Ramos (cell line): ENCODE measurements around the gene HEATR9.

Experiments used
- in situ Hi-C: fragments of 300-500 bp; cut with MboI; formaldehyde crosslinking; loops from one replicate; pipeline ENCODE4 v1.14.3; 2022; ENCODE audit warnings: low sequenced_read_pairs; ENCODE audit not compliant: unreplicated experiment

Gene HEATR9

DNA sequence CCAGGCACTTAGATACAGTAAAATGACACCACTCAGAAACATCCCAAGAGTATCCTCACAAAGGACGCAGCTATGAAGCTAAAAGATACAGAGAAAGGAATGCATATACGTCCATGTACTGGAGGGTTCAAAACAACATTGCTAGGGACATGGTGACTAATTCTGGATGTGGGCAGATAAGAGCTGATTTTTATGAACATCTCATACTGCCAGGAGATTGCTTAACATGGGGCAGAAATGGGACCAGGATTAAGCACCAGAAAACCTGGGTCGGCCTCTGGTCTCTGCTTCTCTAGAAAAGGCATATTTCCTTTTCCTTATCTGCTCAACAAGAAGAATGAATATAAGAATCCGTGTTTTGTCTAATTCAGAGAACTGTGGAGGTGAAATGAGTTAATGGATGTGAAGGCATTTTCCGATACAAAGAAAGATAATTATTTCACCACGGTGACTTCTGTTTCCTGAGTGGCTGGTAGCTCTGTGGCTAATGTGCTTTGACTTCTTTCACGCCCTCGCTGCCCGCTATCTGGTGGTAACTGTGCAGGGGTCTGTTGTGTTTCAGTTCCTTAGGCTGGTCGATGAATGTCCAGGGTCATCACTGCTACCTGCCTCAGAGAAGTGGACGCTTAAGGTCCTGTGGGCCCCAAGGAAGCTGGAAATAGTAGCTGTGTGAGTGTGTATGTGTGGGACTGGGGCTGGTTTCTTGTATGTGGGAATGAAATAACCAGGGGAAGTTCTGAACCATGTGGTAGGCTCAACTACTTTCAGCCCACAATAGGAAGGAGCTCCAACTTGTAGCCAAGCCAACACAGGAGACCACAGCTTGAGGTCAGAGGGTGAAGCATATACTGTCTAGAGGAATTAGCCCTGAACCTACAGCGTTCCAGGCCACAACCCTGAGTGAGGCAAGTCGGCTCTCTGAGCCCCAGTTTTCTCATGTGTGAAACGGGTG is 27.2 kb upstream of the HEATR9 start:
- in situ Hi-C loops: no loop called here

DNA sequence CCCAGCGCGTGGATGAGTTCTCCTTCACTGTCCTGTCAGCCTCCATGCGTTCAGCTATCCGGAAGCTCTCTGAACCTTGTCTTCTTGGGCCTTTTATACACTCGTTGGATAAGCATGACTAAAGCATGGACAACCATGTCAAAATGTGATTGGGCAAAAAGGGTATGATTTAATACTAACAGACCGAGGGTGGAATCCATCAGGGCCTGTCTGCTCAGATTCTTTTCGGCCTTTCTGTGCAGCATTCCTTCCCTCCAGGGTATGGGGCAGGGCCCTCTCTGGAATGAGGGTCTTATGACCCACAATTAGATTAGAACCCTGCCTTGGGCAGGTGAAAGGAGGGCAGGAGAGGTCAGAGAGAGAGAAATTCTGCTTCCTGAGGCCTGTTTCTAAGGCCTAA is 25.5 kb upstream of the HEATR9 start:
- in situ Hi-C loops: no loop called here

DNA sequence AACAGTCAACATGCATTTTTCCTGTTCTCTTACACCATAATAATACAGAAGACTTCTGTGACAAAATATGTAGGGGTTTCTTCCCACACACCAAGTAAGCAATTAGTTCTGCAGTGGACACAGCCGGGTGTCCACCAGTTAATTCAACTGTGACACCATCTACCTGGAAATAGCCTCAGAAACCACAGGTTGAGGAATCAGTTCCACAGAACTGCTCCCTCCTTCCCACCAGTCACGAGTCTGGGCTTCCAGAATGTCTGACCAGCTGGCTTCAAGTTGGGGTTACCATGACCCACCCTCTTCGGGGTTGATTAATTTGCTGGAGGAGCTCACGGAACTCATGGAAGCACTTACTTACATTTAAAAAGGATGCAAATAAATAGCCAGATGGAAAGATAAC is 25.1 kb upstream of the HEATR9 start:
- in situ Hi-C loops: no loop called here

DNA sequence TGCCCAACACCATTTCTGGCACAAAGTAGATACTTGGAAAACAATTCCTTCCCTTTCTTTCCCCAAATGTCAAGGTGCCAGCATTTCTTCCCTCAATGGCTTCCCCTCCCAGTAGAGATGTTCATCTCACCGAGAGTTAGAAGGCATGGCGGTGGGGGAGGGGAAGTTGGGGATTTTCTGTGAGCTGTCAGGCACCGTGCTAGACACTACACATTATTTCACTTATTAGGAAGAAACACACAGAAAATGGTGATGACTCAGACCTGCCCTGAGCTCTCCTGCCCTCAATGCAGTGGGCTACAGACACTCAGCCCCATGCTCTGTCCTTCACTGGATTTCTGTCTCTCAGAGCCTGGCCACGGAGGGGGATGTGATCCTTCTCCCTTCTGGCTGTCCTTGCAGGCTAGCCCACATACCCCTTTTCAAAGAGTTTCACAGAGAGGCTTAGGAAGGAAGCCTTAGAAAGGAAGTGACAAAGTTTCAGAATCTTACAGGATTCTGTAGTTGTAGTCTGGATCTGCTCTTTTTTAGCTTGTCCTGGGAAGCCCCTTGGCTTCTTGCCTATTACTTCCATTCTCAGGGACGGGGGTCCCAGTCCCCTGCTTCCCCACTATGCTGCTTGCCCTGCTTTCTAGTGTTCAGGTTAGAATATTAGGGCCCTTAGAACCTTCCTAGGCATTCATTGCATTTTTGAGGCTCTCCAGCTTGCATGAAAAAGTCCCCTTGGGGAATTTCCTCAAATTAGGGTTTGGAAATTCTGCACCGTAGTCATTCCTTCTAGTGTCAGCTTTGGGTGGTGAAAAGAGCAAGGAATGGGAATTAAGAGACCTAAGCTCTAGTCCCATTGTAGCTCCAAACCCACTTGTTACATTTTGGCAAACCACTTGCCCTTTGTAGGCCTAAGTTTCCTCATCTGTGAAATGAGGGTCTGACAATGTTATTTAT is 23.7 kb upstream of the HEATR9 start:
- in situ Hi-C loops: no loop called here

DNA sequence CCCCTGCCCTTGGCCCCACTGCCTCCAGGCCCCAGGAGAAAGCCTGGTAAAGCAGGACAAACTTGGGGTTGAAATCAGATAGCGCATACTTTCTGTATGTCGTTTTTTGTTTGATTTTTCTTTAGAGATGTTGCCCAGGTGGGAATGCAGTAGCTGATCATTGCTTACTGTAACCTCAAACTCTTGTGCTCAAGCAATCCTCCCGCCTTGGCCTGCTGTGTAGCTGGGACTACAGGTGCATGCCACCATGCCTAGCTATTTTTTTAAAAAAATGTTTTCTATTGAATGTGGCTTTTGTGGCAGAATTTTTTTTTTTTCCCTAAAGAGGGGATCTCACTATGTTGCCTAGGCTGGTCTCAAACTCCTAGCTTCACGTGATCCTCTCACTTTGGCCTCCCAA is 22.6 kb upstream of the HEATR9 start:
- in situ Hi-C loops: no loop called here

DNA sequence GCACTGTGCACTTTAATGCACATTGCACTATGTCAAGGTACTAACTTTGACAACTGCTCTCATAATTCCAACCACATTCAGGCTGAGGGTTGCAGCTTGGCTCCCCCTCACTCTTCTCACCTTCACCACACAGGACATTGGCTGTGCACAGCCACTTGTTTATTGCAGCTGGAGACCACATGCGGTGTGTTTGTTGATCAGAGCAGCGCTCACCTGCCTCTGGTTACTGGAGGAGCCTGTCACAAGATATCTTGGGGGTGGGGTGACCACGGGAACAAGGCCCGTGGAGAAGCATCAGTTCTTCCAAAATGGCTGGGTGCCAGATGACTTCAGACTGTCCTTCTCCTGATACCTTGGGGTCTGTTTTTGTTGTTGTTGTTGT is 22.1 kb upstream of the HEATR9 start:
- in situ Hi-C loops: no loop called here

DNA sequence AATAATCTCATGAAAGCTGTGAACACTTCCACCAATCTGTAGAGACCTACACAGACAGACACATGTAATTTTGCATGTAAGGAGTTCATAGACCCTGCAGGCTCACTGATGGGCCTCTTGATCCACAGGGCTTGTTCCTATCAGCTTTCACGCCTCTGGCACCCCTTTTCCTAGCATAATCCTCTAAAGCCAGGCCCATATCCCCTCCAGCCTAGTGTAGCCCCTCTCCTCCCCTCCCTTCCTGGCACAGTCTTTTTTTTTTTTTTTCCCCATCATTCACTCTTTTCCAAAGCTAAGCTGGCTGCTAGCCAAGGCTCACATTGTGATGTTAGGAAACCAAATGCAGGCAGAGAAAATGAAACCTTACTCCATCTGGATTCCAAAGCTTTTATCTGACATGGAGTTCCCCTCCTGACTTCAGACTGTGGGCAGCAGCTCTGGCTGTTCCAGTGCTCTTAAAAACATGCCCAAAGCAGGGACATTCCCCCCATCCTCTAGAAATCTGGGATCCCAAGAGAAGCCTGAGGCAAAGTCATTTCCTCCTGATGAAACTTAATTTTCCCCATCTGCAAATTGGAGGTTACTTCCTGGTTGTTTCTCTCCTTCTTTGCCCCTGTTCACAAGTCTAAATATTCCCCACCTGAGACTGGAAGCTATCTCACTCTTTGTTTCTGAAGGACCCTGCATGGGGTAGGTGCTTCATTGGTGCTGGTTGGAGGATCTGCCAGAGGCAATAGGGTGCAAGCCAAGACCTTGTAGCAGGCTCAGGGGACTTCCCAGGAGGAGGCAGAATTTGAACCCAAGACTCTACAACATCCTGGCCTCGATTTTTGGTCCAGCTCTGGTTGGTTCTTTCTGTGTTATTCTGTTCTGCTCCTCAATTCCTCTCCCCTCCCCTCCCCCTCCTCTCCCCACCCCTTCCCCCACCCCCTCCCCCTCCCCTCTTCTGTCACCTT is 21.4 kb upstream of the HEATR9 start:
- in situ Hi-C loops: no loop called here

DNA sequence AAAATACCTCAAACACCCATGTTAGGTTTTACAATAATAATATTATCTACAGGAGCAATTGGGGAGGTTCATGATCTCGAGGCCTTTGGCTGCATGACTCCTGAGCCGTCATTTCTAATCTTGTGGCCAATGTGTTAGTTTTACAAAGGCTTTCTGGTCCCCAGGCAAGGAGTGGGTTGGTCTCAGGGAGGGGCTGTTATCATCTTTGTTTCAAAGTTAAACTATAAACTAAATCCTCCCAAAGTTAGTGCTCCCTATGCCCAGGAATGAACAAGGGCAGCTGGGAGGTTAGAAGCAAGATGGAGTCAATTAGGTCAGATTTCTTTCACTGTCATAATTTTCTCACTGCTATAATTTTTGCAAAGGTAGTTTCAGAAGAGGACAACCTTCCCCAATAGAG is 20.6 kb upstream of the HEATR9 start:
- in situ Hi-C loops: no loop called here

DNA sequence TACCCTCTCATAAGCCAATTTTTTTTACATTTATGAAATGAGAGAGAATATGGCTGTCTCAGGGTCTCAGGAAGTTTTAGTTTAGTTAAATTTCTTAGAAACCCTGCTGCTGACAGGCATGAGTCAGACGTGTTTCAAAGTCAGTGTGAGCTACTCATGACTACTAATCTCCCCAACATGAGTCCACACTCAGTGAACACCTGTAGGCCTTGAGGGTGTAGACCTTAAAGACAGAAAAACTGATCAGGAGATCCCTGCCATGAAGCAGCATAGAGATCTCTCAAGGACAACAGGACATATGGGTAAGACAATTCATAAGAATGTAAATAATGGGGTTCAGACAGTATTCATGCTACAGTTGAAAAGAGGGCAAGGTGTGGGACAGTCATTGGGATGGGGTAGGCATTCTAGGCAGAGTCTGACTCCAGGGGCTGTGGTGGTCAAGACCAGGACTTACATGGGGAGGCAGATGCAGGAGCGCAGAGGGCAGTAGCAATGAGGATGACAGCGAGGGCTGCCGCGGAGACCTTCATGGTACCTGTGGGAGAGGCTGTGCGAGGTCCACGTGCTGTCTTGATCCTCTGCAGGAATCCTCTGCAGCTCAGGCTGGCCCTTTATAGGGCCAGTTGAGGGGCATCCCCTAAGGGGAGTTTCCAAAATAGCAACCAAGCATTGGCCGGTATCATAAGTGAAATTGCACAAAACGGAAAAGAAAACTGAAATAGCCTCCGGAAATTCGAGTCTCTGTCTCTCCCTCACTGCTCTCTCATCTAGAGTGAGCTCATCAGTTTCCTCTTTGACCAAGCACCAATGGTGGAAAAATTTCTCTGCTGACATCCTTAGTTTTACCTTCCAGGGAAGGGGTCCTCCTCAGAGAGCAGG is 11.3 kb upstream of the HEATR9 start, which contains the start of gene CCL5:
Gene CCL5 (minus strand): TSS at position 588 of the 882 bp plus-strand sequence.
- in situ Hi-C loops: no loop called here

DNA sequence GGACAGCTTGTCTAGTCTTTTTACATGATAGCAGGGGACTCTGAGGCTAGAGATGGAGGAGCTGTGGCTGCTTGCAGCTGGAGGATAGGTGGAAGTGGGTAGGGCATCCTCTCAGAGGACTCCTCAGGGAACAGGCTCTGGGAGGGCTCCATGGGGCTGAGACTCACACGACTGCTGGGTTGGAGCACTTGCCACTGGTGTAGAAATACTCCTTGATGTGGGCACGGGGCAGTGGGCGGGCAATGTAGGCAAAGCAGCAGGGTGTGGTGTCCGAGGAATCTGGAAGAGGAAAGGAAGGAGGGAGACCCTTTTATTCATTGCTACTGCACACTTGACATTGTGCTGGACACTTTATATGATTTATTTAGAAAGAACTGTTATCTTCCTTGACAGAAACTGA is 9.7 kb upstream of the HEATR9 start:
- in situ Hi-C loops: no loop called here

DNA sequence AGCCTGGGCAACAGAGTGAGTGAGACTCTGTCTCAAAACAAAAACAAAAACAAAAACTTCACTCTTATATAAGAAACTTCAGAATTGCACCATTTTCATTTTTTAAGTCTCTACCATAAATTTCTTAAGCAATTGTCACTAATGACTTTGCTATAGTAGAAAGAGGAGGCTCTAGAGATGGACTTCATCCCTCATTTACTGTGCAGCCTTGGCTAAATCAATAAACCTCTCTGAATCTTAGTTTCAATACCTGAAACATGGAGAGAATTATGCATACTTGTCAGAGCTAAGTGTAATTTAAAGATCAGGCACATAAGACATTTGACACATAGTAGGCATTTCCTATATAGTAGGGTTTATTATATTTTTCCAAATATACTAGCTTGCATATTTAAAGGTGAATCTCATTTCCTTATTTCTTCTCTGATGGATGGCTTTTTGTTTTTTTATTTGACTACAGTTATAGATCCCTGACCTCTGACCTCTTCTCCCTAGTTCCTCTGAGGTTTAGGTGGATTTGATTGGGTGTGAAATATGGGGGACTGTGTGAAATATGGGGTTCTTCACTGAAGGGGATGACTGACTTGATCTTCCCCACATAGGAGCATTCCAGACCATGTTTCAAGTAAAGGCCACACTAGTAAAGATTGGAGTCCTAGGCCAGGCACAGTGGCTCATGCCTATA is 8.8 kb upstream of the HEATR9 start:
- in situ Hi-C loops: no loop called here

DNA sequence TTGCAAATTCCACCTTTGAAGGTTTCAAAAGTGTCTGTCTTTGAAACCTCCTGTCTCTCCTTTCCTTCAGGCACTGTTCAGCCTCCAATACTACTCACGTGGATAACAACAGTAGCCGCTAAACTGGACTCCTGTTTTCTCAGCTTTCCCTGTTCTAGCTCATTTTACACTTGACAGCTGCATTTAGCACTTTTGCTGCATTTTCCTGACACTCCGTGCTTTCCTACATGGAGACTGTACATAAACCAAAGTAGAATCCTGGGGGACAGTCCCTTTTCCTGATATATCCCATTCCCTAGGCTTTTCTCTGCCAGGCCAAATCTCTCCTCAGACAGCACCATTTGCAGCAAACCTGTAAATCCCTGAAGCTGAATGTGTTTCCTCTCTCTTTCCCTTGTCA is 7.8 kb upstream of the HEATR9 start:
- in situ Hi-C loops: no loop called here

DNA sequence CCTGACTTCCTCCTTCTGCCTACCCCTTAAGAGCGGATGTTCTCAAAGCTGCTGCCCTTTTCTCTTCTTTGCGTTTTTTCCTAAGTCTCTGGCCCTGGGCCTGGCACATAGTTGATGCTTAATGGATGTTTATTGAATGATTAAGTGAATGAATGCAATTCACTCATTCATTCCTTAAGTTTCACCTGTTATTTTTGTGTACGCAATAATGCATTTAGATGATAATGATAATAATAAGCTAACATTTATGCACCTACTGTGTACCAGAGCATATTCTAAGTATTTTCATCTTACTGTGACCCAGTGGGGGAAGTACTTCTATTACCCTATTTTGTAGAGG is 7.1 kb upstream of the HEATR9 start:
- in situ Hi-C loops: no loop called here

DNA sequence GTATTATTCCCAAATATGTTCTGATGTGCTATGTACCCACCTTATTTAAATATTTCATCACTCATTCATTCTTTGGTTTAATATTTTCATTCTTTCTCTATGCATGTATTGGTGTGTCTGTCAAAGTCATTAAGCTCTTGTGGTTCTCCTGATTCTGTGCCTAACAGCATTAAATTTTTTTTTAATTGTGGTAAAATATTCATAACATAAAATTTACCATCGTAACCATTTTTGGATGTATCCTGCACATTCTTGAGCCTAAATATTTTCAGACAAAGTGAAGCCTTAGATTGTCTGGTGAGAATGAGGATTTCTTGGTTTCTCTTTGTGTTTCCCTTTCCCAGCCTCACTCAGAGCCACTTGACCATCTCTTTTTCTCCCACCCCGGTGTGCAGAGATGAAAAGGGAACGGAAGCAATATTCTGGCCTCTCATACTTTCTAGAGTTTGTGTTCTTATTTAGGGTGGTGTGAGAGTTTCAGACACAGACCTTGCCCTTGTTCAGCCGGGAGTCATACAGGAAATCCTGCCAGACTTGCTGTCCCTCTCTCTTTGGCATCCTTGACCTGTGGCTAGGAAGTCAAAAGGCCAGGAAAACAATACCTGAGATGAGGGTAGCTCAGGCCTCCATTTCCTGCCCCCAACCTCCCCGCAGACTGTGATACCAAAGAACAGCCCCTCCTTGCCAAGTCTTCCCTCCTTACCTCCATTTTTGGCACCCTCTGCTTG is 6.5 kb upstream of the HEATR9 start:
- in situ Hi-C loops: no loop called here

DNA sequence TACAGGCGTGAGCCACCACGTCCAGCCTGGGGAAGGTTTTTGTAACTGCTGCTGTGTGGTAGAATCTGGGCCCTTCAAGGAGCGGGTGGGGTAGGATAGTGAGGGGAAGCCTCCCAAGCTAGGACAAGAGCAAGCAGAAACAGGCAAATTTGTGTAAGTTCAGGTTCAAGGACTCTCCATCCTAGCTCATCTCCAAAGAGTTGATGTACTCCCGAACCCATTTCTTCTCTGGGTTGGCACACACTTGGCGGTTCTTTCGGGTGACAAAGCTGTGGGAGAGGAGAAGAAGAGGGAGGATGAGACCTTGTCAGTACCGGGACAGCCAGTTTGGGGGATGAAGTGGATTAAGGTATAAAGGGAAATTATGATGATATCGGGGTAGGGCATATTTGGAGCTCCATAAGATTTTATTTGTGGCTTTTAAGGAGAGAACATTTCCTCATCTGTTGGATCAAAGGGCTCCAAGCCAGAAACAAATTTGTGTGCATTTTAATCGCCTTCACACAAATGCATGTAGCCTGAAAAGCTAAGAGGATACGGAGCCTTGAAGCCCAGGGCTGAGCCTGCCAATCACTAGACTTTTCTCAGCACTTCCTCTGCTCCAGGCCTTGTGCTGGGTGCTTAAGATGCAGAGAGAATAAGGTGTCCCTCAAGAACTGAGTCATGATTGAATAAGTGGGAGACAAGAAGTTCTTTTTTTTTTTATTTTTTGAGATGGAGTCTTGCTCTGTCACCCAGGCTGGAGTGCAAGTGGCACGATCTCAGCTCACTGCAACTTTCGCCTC is 3.7 kb upstream of the HEATR9 start:
- in situ Hi-C loops: no loop called here

DNA sequence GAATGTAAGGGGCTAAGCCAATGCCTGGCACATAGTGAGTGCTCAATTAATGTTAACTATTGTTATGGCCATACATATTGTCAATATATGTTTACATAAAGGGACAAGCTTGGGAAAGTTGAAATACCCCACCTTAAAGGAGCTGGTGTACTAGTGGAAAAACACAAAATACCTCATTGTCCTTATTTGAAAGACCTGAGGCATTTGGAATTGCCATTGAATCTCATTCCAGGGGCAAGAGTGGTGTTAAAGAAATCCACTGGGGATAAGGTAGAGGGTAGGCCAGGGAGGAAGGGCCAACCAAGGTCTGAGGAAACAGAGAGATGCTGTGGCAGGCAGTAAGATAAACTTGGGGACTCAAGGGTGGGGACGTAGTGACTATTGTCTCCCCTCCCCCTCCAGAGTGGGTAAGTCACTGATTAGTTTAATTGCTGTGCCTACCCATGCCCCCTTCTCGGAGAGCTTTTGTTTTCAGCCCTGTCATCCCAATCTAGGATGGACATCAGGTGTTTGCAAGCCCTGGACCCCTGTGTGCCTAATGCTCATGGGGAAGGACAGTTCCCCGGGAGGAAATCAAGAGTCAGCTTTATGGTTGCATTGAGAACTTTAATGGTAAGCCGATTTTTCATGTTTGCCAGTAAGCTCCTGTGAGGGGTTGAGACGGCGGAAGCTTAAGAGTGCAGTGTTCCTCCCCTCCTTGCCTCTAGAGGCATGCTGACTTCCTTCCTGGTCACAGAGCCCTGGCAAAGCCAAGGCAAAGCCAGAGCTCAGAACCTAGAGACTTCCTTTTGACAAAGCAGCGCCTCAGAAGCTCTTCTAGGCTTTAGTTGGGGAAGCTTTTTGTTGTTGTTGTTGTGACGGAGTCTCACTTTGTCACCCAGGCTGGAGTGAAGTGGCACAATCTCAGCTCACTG is 2.5 kb upstream of the HEATR9 start:
- in situ Hi-C loops: no loop called here
